CD4-positive, alpha-beta T cell (primary cell): ENCODE results near the gene KLHDC4. TPM values are rescaled to one million over a fixed set of nuclear protein-coding genes. Genes with fewer than 3 reads are reported as not detected.

ENCODE experiments used
- ATAC-seq: fragments of 200-7000 bp; cut with Tn5 transposase; one replicate; pipeline ENCODE4 v1.10.0; 2022; ENCODE audit warnings: mild to moderate bottlenecking; ENCODE audit not compliant: poor library complexity
- CTCF ChIA-PET: fragments of 350-600 bp; sonication (Branson Sonifier 250); formaldehyde crosslinking; loops from one replicate; lab custom pipeline; 2021; ENCODE audit warnings: antibody characterized with exemption, inconsistent platforms; lab: Charles Lee
- POLR2A ChIA-PET: fragments of 350-600 bp; sonication (Branson Sonifier 250); formaldehyde crosslinking; loops from one replicate; lab custom pipeline; 2021; ENCODE audit warnings: antibody characterized with exemption, inconsistent platforms; lab: Charles Lee
- DNase-seq, 14 experiments: peaks; one replicate each; pipeline ENCODE4 v3.0.0-alpha.2; 2013 to 2020; ENCODE audit warnings: mixed read lengths in 2 of 14
- H3K27ac ChIP-seq, 2 donors: one replicate each; pipeline versions ENCODE4 v1.5.1 to v1.7.0; 2013; ENCODE audit warnings: low read length in 2 of 2, low read depth in 1 of 2, mild to moderate bottlenecking in 1 of 2
- H3K27me3 ChIP-seq, 2 experiments: 1 replicate in 1 of 2; 2 replicates in 1 of 2; pipeline versions ENCODE4 v1.6.1 to v1.7.0; 2013; ENCODE audit warnings: low read length in 2 of 2, control low read depth in 1 of 2, mild to moderate bottlenecking in 1 of 2, moderate library complexity in 1 of 2; ENCODE audit not compliant: insufficient read depth in 2 of 2, control insufficient read depth in 1 of 2
- H3K36me3 ChIP-seq: one replicate; pipeline ENCODE4 v1.6.1; 2013; ENCODE audit warnings: low read length, control low read depth; ENCODE audit not compliant: insufficient read depth
- H3K4me1 ChIP-seq: one replicate; pipeline ENCODE4 v1.6.1; 2013; ENCODE audit warnings: low read length, control low read depth; ENCODE audit not compliant: insufficient read depth
- H3K4me3 ChIP-seq: one replicate; pipeline ENCODE4 v1.5.1; 2013; ENCODE audit warnings: mild to moderate bottlenecking, low read length, moderate library complexity
- H3K9me3 ChIP-seq, 2 experiments: 1 replicate in 1 of 2; 2 replicates in 1 of 2; pipeline versions ENCODE4 v1.6.1 to v1.7.0; 2013; ENCODE audit warnings: low read length in 2 of 2, mild to moderate bottlenecking in 2 of 2, control low read depth in 1 of 2, moderate library complexity in 1 of 2; ENCODE audit not compliant: control insufficient read depth in 1 of 2, insufficient read depth in 1 of 2
- H3K27ac Mint-ChIP-seq: one replicate; pipeline ENCODE4 v1.8.0; 2020; ENCODE audit warnings: mixed read lengths
- H3K27me3 Mint-ChIP-seq: one replicate; pipeline ENCODE4 v1.8.0; 2021; ENCODE audit warnings: mixed read lengths
- H3K36me3 Mint-ChIP-seq: one replicate; pipeline ENCODE4 v1.8.0; 2021; ENCODE audit warnings: low read depth, mixed read lengths
- H3K4me1 Mint-ChIP-seq: one replicate; pipeline ENCODE4 v1.8.0; 2021; ENCODE audit warnings: low read depth, mixed read lengths
- H3K4me3 Mint-ChIP-seq: one replicate; pipeline ENCODE4 v1.8.0; 2020; ENCODE audit warnings: mild to moderate bottlenecking, mixed read lengths
- H3K9me3 Mint-ChIP-seq: one replicate; pipeline ENCODE4 v1.8.0; 2020; ENCODE audit warnings: mixed read lengths
- intact Hi-C, 2 experiments: fragments of 100-400 bp; cut with DNase I in 1 of 2; cut with micrococcal nuclease in 1 of 2; formaldehyde crosslinking; loops; one replicate each; pipeline versions ENCODE4 v1.15.1 to v1.9.0; 2023 to 2025; cut with DNase I, micrococcal nuclease
- total RNA-seq, 174 experiments: library from RNA in 2 of 174; stranded (reverse) in 2 of 174; gene quantifications; one replicate each; pipeline ENCODE4 v1.2.3 and lab custom pipeline; 2021 to 2026
- TF ChIP-seq, protein P1 (sequence below): fragments of 200-600 bp; IDR thresholded peaks from one replicate; pipeline ENCODE4 v1.8.0; 2022; ENCODE audit warnings: antibody characterized with exemption, mild to moderate bottlenecking

KLHDC4 gene
- total RNA-seq, 2 experiments from 2014 or later: 41.4 to 43.0 TPM

DNA sequence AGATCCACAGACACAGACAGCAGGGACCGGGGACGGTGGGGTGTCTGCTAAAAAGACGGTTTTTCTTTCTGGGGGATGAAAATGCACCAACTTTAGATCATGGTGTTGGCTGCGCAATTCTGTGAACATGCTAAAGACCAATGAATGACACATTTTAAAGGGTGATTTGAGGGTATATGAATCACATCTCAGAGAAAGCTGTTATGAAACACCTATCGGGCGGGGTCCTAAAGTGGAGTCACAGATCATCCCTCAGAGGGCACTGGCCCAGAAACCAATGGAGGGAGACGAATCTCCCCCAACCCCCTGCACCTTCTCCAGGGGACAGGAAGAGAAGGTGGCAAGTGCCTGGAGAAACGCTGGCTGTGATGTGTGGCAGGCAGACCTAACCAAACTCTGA lies 26.0 kb downstream of the KLHDC4 start:
- Mint-ChIP-seq H3K4me1 (no peaks in the 10 kb centered on the region), H3K27ac (no peak overlapping the region), H3K9me3 (no peaks in the 10 kb centered on the region), H3K4me3 (no peak overlapping the region), H3K27me3 (no peaks in the 10 kb centered on the region), H3K36me3 (peaks cover 44% of the 10 kb centered on the region)
- Histone ChIP-seq H3K27ac (no peak overlapping the region), H3K27me3 (no peaks in the 10 kb centered on the region), H3K4me1 (no peaks in the 10 kb centered on the region), H3K36me3 (peaks cover 55% of the 10 kb centered on the region), H3K4me3 (no peak overlapping the region), H3K9me3 (no peaks in the 10 kb centered on the region)
- ChIA-PET POLR2A (no interaction called here), CTCF (no interaction called here)
- intact Hi-C loops: no loop called here
- ATAC-seq (no peak), DNase-seq (no peak)
- TF ChIP-seq, protein P1, sequence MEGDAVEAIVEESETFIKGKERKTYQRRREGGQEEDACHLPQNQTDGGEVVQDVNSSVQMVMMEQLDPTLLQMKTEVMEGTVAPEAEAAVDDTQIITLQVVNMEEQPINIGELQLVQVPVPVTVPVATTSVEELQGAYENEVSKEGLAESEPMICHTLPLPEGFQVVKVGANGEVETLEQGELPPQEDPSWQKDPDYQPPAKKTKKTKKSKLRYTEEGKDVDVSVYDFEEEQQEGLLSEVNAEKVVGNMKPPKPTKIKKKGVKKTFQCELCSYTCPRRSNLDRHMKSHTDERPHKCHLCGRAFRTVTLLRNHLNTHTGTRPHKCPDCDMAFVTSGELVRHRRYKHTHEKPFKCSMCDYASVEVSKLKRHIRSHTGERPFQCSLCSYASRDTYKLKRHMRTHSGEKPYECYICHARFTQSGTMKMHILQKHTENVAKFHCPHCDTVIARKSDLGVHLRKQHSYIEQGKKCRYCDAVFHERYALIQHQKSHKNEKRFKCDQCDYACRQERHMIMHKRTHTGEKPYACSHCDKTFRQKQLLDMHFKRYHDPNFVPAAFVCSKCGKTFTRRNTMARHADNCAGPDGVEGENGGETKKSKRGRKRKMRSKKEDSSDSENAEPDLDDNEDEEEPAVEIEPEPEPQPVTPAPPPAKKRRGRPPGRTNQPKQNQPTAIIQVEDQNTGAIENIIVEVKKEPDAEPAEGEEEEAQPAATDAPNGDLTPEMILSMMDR: no peak

GRCh38 chr16:87736008-87736382 lies 29.8 kb downstream of the KLHDC4 start:
- POLR2A ChIA-PET: no interaction called here
- peak overlapping the region; percentile 14 for H3K27ac Mint-ChIP-seq
- peaks cover 9% of the 10 kb centered on the region for H3K4me1 Mint-ChIP-seq
- H3K9me3 Mint-ChIP-seq: no peaks in the 10 kb centered on the region
- H3K36me3 Mint-ChIP-seq: peaks cover 33% of the 10 kb centered on the region
- H3K36me3 ChIP-seq: peaks cover 51% of the 10 kb centered on the region
- TF ChIP-seq, protein P1: no peak
- CTCF ChIA-PET: no interaction called here
- no peaks in the 10 kb centered on the region for H3K27me3 Mint-ChIP-seq
- ATAC-seq: no peak
- H3K9me3 ChIP-seq: no peaks in the 10 kb centered on the region
- peaks cover 12% of the 10 kb centered on the region for H3K4me1 ChIP-seq
- H3K4me3 Mint-ChIP-seq: no peak overlapping the region
- H3K27me3 ChIP-seq: no peaks in the 10 kb centered on the region
- intact Hi-C loops: no loop called here
- no peak overlapping the region for H3K27ac ChIP-seq
- H3K4me3 ChIP-seq: no peak overlapping the region
- DNase-seq: no peak

DNA sequence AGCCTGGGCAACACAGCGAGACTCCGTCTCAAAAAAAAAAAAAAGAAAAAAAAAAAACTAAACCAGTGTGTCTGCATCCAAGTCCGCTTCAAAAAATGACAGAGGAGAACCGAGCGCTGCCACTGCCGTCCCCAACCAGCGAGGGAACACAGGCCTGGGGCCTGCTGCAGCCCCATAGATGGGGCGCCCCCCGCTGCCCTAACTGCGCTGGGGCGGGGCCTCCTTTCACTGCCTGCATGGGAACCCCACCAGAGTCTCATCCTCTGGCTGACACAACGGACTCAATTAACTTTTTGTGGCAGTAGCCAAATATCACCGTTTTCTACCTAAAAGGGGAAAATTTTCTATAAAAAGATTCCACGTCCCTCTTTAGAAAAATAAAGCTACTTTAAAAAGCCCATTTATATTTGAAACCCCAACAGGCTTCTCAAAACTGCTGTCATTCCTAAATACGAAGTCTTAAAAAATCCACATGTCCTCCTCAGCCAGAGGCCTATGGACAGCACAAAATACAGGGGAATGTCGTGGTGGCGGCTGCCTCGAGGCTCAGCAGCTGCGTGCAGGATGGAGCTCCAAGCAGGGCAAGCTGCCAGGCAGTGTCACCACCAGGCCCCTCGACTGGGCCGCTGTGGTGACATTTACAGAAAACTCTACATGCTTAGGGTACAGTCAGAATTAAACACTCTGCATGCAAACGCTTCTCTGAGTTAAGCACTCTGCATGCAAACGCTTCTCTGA lies 30.3 kb downstream of the KLHDC4 start:
- Histone ChIP-seq H3K27me3 (no peaks in the 10 kb centered on the region), H3K9me3 (no peaks in the 10 kb centered on the region), H3K36me3 (peaks cover 49% of the 10 kb centered on the region), H3K4me3 (no peak overlapping the region), H3K4me1 (peaks cover 12% of the 10 kb centered on the region), H3K27ac (no peak overlapping the region)
- Mint-ChIP-seq H3K4me1 (peaks cover 9% of the 10 kb centered on the region), H3K36me3 (peaks cover 33% of the 10 kb centered on the region), H3K27ac (peak overlapping the region; percentile 14), H3K9me3 (no peaks in the 10 kb centered on the region), H3K4me3 (no peak overlapping the region), H3K27me3 (no peaks in the 10 kb centered on the region)
- intact Hi-C loops: no loop called here
- ChIA-PET POLR2A (no interaction called here), CTCF (no interaction called here)
- DNase-seq (no peak), ATAC-seq (no peak)
- TF ChIP-seq, protein P1: no peak
